Thoracic aorta (tissue), 2 donors: ENCODE data around the gene CDKAL1. TPM values are rescaled to one million over a fixed set of nuclear protein-coding genes. Genes with fewer than 3 reads are reported as not detected.

Experiments
- ATAC-seq: fragments of 150-250 bp; one replicate; pipeline ENCODE4 v1.8.0; 2017; ENCODE audit warnings: low read depth; ENCODE audit not compliant: insufficient number of reproducible peaks, low FRiP score
- DNase-seq: peaks from one replicate; pipeline ENCODE4 v3.0.0-alpha.2; 2020; ENCODE audit warnings: low spot score
- H3K27ac ChIP-seq, 2 donors: fragments of 200-600 bp; sonication (generic); 1 replicate in 1 of 2; 2 replicates in 1 of 2; pipeline ENCODE4 v1.5.1; 2016; ENCODE audit warnings: mild to moderate bottlenecking in 2 of 2, moderate library complexity in 2 of 2
- H3K27me3 ChIP-seq: fragments of 200-600 bp; sonication (generic); replicated peaks from 2 replicates; pipeline ENCODE4 v1.6.0; 2016; ENCODE audit warnings: mild to moderate bottlenecking; ENCODE audit not compliant: insufficient read depth
- H3K36me3 ChIP-seq: fragments of 200-600 bp; sonication (generic); one replicate; pipeline ENCODE4 v1.5.1; 2016
- H3K4me1 ChIP-seq, 2 donors: fragments of 200-600 bp; sonication (generic); 1 replicate in 1 of 2; 2 replicates in 1 of 2; pipeline versions ENCODE4 v1.5.1 to v1.6.0; 2016; ENCODE audit warnings: low read depth in 2 of 2, mild to moderate bottlenecking in 1 of 2; ENCODE audit not compliant: control insufficient read depth in 1 of 2
- H3K4me3 ChIP-seq: fragments of 200-600 bp; sonication (generic); 2 replicates; pipeline ENCODE4 v1.5.1; 2016; ENCODE audit warnings: mild to moderate bottlenecking
- H3K9me3 ChIP-seq: fragments of 200-600 bp; sonication (generic); 2 replicates; pipeline ENCODE4 v1.5.1; 2016
- CTCF ChIP-seq: fragments of 200-600 bp; sonication (generic); IDR thresholded peaks from one replicate; pipeline ENCODE4 v1.5.1; 2019; ENCODE audit warnings: antibody characterized with exemption
- total RNA-seq, 2 donors: library from RNA; depleted of rRNA; stranded (reverse); fragments of >200 nt; gene quantifications; one replicate each; pipeline versions ENCODE4 v1.1.0 to v1.2.3, GENCODE V29; 2016

CDKAL1 gene
- total RNA-seq, 2 donors from 2014 or later, result 8.5 to 14.6 TPM

GRCh38 chr6:21078497-21078896, 544.2 kb downstream of the CDKAL1 start:
- Histone ChIP-seq H3K4me3 (no peak overlapping the region), H3K36me3 (no peaks in the 10 kb centered on the region), H3K4me1 (no peaks in the 10 kb centered on the region), H3K9me3 (peaks cover 3% of the 10 kb centered on the region), H3K27ac (no peak overlapping the region), H3K27me3 (no peaks in the 10 kb centered on the region)
- ATAC-seq (no peak), DNase-seq (no peak)
- TF ChIP-seq CTCF, result no peak

GRCh38 chr6:21079468-21080048, 545.3 kb downstream of the CDKAL1 start:
- DNase-seq (no peak), ATAC-seq (no peak)
- Histone ChIP-seq H3K4me1 (no peaks in the 10 kb centered on the region), H3K4me3 (no peak overlapping the region), H3K27me3 (no peaks in the 10 kb centered on the region), H3K27ac (no peak overlapping the region), H3K9me3 (peaks cover 3% of the 10 kb centered on the region), H3K36me3 (no peaks in the 10 kb centered on the region)
- no peak for TF ChIP-seq CTCF

- H3K9me3 ChIP-seq, result peaks cover 3% of the 10 kb centered on the region
- H3K27ac ChIP-seq, result no peak overlapping the region
- H3K27me3 ChIP-seq, result no peaks in the 10 kb centered on the region
- H3K4me1 ChIP-seq, result no peaks in the 10 kb centered on the region
- H3K4me3 ChIP-seq, result no peak overlapping the region
- ATAC-seq (no peak), DNase-seq (no peak)
- no peaks in the 10 kb centered on the region for H3K36me3 ChIP-seq
- no peak for TF ChIP-seq CTCF
These were observed 546.0 kb downstream of the CDKAL1 start for GRCh38 chr6:21080221-21080620.

- Histone ChIP-seq H3K4me1 (no peaks in the 10 kb centered on the region), H3K4me3 (no peak overlapping the region), H3K27ac (no peak overlapping the region), H3K27me3 (no peaks in the 10 kb centered on the region), H3K36me3 (no peaks in the 10 kb centered on the region), H3K9me3 (peaks cover 3% of the 10 kb centered on the region)
- ATAC-seq (no peak), DNase-seq (no peak)
- no peak for TF ChIP-seq CTCF
These were observed 547.8 kb downstream of the CDKAL1 start for GRCh38 chr6:21082091-21082490.

- Histone ChIP-seq H3K27me3 (no peaks in the 10 kb centered on the region), H3K9me3 (no peaks in the 10 kb centered on the region), H3K27ac (no peak overlapping the region), H3K4me1 (no peaks in the 10 kb centered on the region), H3K4me3 (no peak overlapping the region), H3K36me3 (no peaks in the 10 kb centered on the region)
- ATAC-seq (no peak), DNase-seq (no peak)
- TF ChIP-seq CTCF, result no peak
These were observed 549.5 kb downstream of the CDKAL1 start for GRCh38 chr6:21083708-21084107.
